Neural cell (in vitro differentiated cells): Measurements from ENCODE around the gene AGPS.
"Not testable (repeated sequence)": the region's sequence is repeated elsewhere in the genome, so short reads cannot be mapped to it uniquely, and the experiment has no call there.

Source experiments
- CTCF ChIP-seq: fragments of 450-650 bp; IDR thresholded peaks from 2 replicates; pipeline ENCODE4 v1.5.1; 2014; ENCODE audit warnings: antibody characterized with exemption, mild to moderate bottlenecking, moderate library complexity; ENCODE audit not compliant: poor library complexity, severe bottlenecking
- EZH2 ChIP-seq: fragments of 200-600, 300-800 bp; shearing (Covaris generic), sonication (generic); IDR thresholded peaks from 2 replicates; pipeline ENCODE4 v1.6.1; 2014; ENCODE audit warnings: antibody characterized with exemption, low read length, borderline replicate concordance, mild to moderate bottlenecking; ENCODE audit not compliant: insufficient read depth, poor library complexity, severe bottlenecking
- POLR2AphosphoS5 ChIP-seq: IDR thresholded peaks from 2 replicates; pipeline ENCODE4 v1.6.1; 2012
- RAD21 ChIP-seq: fragments of 450-650 bp; conservative IDR thresholded peaks from 2 replicates; pipeline ENCODE4 v1.6.1; 2014; ENCODE audit warnings: antibody characterized with exemption, mild to moderate bottlenecking, moderate library complexity
- TAF1 ChIP-seq: IDR thresholded peaks from 2 replicates; pipeline ENCODE4 v1.6.1; 2012; ENCODE audit warnings: low read depth

DNA sequence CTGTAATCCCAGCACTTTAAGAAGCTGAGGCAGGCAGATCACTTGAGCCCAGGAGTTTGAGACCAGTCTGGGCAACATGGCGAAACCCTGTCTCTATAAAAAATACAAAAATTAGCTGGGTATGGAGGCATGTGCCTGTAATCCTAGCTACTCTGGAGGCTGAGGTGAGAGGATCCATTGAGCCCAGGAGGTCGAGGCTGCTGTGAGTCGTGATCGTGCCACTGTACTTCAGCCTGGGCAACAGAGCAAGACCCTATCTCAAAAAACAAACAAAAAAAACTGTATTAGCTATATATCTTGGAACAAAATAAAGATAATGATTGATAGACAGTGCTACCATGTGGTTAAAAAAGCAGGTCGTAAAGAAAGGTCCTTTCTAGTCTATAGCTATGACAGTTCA lies 93.1 kb downstream of the AGPS start:
- TF ChIP-seq TAF1, CTCF, RAD21, POLR2AphosphoS5, EZH2: not testable (repeated sequence)
